ENCODE results near the gene DPYSL4.

Gene DPYSL4

GRCh38 chr10:132228616-132229015, 41.9 kb downstream of the DPYSL4 start:
- no peak for DNase-seq

GRCh38 chr10:132229096-132229495, 42.3 kb downstream of the DPYSL4 start:
- DNase-seq, result no peak

- DNase-seq, result no peak
Measured at GRCh38 chr10:132229834-132230556, 43.2 kb downstream of the DPYSL4 start.

GRCh38 chr10:132230557-132231210, 43.9 kb downstream of the DPYSL4 start:
- DNase-seq, result no peak

GRCh38 chr10:132231656-132232022, 44.9 kb downstream of the DPYSL4 start:
- DNase-seq, result no peak

- no peak for DNase-seq
Measured at GRCh38 chr10:132232023-132232951, 45.5 kb downstream of the DPYSL4 start.

- no peak for DNase-seq
Measured at GRCh38 chr10:132232981-132233380, 46.2 kb downstream of the DPYSL4 start.

- DNase-seq, result no peak
Measured at GRCh38 chr10:132233501-132234085, 46.8 kb downstream of the DPYSL4 start.

GRCh38 chr10:132234860-132235259, 48.1 kb downstream of the DPYSL4 start:
- DNase-seq, result no peak

- no peak for DNase-seq
Measured at GRCh38 chr10:132236161-132236560, 49.4 kb downstream of the DPYSL4 start.

GRCh38 chr10:132236881-132237280, 50.1 kb downstream of the DPYSL4 start:
- DNase-seq, result no peak

- no peak for DNase-seq
Measured at GRCh38 chr10:132237396-132237795, 50.6 kb downstream of the DPYSL4 start.

GRCh38 chr10:132237871-132238270, 51.1 kb downstream of the DPYSL4 start:
- no peak for DNase-seq

- DNase-seq, result no peak
Measured at GRCh38 chr10:132238371-132239125, 51.8 kb downstream of the DPYSL4 start.

GRCh38 chr10:132239126-132240031, 52.6 kb downstream of the DPYSL4 start:
- DNase-seq, result no peak

- DNase-seq, result no peak
Measured at GRCh38 chr10:132240156-132240555, 53.4 kb downstream of the DPYSL4 start.

GRCh38 chr10:132240581-132240980, 53.8 kb downstream of the DPYSL4 start:
- DNase-seq, result no peak

- DNase-seq, result no peak
Measured at GRCh38 chr10:132241086-132241485, 54.3 kb downstream of the DPYSL4 start.

- no peak for DNase-seq
Measured at GRCh38 chr10:132241496-132241895, 54.7 kb downstream of the DPYSL4 start.

- DNase-seq, result no peak
Measured at GRCh38 chr10:132242103-132242840, 55.5 kb downstream of the DPYSL4 start.

GRCh38 chr10:132243141-132243540, 56.4 kb downstream of the DPYSL4 start:
- no peak for DNase-seq
